Endometrial microvascular endothelial cells (primary cell): ENCODE measurements around the gene POTEI. TPM values are rescaled to one million over a fixed set of nuclear protein-coding genes. Genes with fewer than 3 reads are reported as not detected.
"Not testable (repeated sequence)": the region's sequence is repeated elsewhere in the genome, so short reads cannot be mapped to it uniquely, and the experiment has no call there.

Experiments used
- in situ Hi-C: cut with HindIII; loops from 2 replicates; pipeline ENCODE4 v1.10.0; 2017; ENCODE audit warnings: low sequenced_read_pairs, low pct_unique_long_range_greater_than_20kb; ENCODE audit errors: inconsistent ontology term
- total RNA-seq: library from RNA; depleted of rRNA; stranded (reverse); fragments of >200 nt; gene quantifications from one replicate; pipeline ENCODE4 v1.2.3, GENCODE V29; 2015; ENCODE audit errors: inconsistent ontology term

The POTEI gene
- not detected for total RNA-seq

DNA sequence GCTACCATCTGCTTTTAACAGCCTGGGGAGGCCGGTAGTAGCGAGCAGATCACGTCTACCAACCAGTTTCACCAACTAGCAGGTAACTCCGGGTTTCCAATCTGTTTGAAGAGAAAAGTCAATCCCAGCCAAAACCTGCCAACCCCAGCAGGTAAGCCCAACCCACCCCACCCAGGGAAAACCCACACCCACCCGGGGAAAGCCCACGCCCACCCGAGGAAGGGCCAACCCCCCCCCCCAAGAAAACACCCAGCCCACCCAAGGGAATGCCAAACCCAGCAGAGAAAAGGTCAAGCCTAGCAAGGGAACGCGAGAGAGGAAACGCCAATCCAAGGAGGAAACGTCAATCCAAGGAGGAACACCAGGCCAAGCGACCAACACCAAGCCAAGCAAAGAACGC is at the start of gene POTEI:
Gene POTEI (minus strand): TSS at position 101 of the 400 bp plus-strand sequence. CDS start 93 bp downstream, at position 8.
- in situ Hi-C loops: not testable (repeated sequence)

DNA sequence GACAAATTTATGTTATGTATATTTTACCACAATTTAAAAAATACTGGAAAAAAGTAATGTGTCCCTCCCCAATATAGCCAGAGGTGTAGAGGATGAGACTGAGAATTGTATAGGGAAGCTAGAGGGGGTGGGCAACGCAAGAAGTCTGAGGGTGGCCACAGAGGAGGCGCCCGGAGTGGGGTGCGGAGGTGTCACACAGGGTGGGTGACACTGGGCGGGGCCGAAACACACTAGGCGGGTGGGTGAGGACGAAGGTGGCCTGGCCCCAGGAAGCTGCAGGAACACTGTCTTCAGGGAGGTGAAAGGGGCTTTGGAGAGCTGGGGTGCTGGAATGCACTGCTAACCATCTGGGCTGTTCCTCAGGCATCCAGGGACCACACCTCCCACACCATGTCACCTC is 47.3 kb upstream of the POTEI start:
- in situ Hi-C loops: not testable (repeated sequence)

- in situ Hi-C loops: not testable (repeated sequence)
Measured at GRCh38 chr2:130554178-130554577, 45.0 kb upstream of the POTEI start.

DNA sequence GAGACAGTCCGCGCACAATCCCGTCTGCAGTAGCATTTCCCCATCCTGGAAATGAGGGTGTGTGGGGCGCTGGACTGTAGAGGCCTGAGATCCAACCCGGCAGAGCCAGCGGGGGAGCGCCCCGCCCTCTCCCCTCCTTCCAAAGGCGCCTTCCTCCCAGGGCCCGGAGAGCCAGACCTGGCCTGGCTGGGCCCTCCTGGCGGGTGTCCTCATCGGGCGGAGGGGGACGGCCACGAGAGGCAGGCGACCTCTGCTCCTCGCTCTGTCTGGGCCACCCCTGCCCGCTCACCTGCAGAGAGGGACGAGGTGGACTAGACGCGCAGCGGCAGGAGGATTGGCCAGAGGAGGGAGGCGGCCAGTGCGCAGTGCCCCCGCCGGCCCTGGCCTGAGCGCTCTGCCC is 40.3 kb upstream of the POTEI start:
- in situ Hi-C loops: not testable (repeated sequence)

- in situ Hi-C loops: not testable (repeated sequence)
Measured at GRCh38 chr2:130548418-130548817, 39.3 kb upstream of the POTEI start.

DNA sequence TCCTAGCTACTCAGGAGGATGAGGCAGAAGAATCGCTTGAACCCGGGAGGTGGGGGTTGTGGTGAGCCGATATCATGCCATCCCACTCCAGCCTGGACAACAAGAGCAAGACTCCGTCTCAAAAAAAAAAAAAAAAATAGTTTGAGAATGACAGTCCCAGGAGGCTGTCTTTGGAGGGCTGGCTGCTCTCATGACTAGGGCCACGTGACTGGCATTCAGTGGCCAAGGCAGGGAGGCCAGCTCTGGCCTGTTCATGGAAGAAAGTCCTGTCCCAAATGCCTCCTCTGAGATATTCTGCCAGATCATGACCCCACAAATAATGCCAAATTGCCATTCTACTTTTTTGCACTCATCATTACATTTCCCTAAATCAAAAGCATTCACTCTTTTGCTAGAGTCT is 35.9 kb upstream of the POTEI start:
- in situ Hi-C loops: not testable (repeated sequence)

DNA sequence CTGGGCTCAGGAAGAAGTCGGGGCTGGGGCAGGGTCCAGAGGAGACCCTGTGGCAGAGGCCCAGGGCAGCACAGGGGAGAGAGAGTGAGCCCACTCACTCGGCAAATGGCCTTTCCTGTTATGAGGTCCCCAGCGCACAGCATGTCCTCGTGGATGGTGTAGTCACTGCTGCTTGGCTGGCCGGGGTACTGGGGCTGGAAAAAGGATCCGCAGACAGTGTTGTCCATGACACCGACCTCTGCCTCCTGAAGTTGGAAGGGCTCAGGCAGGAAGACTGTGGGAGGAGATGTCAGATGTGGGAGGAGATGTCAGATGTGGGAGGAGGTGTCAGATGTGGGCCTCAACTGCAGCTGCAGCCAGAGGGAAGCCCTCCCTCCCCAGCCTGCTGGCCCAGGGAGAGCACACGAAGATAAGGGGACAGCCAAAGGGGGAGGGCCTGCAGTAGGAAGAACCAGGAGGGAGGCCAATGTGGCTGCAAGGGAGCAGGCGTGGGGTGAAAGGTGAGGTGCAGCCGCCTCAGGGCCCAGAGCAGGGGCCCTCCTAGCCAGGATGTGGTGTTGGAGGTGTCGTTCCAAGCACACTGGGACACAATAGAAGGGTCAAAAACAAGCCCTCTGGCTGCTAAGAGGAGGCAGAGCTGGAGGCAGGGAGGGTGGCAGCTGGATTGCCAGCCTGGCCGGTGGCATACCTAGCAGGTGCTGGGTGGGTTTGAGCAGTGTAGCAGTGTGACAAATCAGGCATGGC is 34.8 kb upstream of the POTEI start:
- in situ Hi-C loops: not testable (repeated sequence)

- in situ Hi-C loops: not testable (repeated sequence)
Measured at GRCh38 chr2:130542789-130543188, 33.7 kb upstream of the POTEI start.

- in situ Hi-C loops: not testable (repeated sequence)
Measured at GRCh38 chr2:130538271-130538670, 29.1 kb upstream of the POTEI start.

GRCh38 chr2:130536654-130537053 is 27.5 kb upstream of the POTEI start:
- in situ Hi-C loops: not testable (repeated sequence)

GRCh38 chr2:130531672-130532071 is 22.5 kb upstream of the POTEI start:
- in situ Hi-C loops: not testable (repeated sequence)

DNA sequence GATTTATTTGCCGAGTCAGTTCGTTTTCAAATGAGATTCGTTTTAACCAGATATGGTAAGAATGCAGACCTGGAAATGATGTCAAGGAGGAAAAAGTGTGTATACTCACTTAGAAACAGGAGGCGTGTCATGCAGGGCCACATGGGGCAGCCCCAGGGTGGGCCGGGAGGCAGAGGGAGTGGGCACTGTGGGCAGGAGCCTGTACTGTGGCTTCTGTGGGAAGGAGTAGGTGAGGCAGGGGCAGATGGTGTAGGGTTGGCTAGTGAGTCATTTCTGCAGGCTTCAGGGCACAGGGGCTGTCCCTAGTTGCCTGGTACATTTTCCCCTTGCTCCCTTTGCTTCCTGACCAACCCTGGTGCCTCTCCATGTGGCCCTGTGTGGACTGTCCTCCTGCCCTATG is 22.1 kb upstream of the POTEI start:
- in situ Hi-C loops: not testable (repeated sequence)

- in situ Hi-C loops: not testable (repeated sequence)
Measured at GRCh38 chr2:130530212-130530611, 21.1 kb upstream of the POTEI start.

DNA sequence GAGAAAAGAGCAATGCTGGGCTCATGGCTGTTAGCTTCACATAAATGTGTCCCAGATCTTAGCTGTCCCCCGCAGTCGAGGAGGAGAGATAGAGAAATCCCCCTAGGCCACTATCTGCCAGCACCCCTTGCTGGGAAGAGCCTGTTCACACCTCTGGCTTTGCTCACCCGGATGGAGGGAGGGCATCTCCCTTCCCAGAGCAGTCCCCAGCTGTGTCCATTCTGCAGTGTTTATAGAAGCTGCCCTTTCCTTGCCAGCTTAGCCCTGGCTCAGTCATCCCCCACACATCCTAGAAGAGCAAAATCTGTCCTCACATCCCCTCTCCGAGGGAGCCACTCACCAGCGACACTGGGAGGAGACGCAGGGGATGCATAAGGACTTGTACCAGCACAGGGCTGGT is 20.4 kb upstream of the POTEI start:
- in situ Hi-C loops: not testable (repeated sequence)

- in situ Hi-C loops: not testable (repeated sequence)
Measured at GRCh38 chr2:130527365-130527967, 18.3 kb upstream of the POTEI start.

- in situ Hi-C loops: not testable (repeated sequence)
Measured at GRCh38 chr2:130522390-130522789, 13.3 kb upstream of the POTEI start.

- in situ Hi-C loops: not testable (repeated sequence)
Measured at GRCh38 chr2:130520992-130521391, 11.9 kb upstream of the POTEI start, which contains the start of gene CFC1B. Gene CFC1B (plus strand): TSS chr2:130521222. CDS start chr2:130521485, 263 bp downstream.

- in situ Hi-C loops: not testable (repeated sequence)
Measured at GRCh38 chr2:130518516-130519106, 9.5 kb upstream of the POTEI start.

DNA sequence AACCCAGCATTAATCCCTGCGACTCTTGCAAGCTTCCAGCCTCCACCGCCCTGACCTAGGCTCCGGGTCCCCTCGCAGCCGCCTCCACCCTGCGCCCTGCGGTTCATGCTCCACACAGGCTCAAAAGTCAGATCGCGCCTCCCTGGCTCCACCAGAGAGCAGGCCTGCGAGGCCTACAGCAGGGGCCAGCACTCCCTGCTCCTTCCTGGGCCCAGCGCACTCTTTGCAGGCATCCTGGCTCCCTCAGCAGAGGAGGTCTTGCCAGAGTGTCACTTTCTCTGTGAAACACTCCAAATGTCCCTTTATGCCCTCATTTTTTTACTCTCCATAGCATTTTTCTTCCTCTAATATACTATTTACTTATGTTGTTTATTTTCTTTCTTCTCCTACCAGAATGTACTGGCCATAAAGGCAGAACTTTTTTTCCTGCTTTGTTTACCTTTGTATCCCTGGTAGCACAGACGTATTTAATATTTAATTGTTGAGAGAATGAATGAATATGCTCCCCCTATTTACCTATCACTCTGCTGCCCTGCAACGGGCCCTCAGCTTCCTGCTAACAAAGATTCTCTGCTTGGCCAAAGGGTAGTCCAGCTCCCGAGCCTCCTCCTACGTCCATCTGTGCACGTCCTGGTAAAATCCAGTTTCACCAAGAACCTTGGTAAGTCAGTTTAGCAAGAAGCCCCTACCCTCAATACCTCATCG is 2.8 kb upstream of the POTEI start:
- in situ Hi-C loops: not testable (repeated sequence)
